Lower lobe of right lung (tissue), 2 donors: ENCODE results near the gene PDE6D. TPM values are rescaled to one million over a fixed set of nuclear protein-coding genes. Genes with fewer than 3 reads are reported as not detected.

Source experiments
- ATAC-seq, 2 donors: fragments of 200-7000 bp; cut with Tn5 transposase; one replicate each; pipeline ENCODE4 v1.9.1; 2020 to 2022; ENCODE audit warnings: mild to moderate bottlenecking in 2 of 2, moderate library complexity in 2 of 2
- DNase-seq: peaks from one replicate; pipeline ENCODE4 v3.0.0-alpha.2; 2020
- H3K27ac ChIP-seq: fragments of 200-600 bp; one replicate; pipeline ENCODE4 v1.8.0; 2022
- H3K27me3 ChIP-seq: fragments of 200-600 bp; one replicate; pipeline ENCODE4 v1.8.0; 2022; ENCODE audit warnings: low read depth
- H3K36me3 ChIP-seq: fragments of 200-600 bp; one replicate; pipeline ENCODE4 v1.8.0; 2022; ENCODE audit warnings: mild to moderate bottlenecking
- H3K4me1 ChIP-seq: fragments of 200-600 bp; one replicate; pipeline ENCODE4 v1.8.0; 2022
- H3K4me3 ChIP-seq: fragments of 200-600 bp; one replicate; pipeline ENCODE4 v1.8.0; 2022; ENCODE audit warnings: mild to moderate bottlenecking
- H3K9me3 ChIP-seq: fragments of 200-600 bp; one replicate; pipeline ENCODE4 v1.8.0; 2022
- intact Hi-C: fragments of 100-400 bp; cut with DNase I; formaldehyde crosslinking; loops from one replicate; pipeline ENCODE4 v1.11.0; 2022
- total RNA-seq: library from RNA; stranded (reverse); fragmentation: NEBNext Ultra II Directional; extraction: Animal tissue kit (Norgen Biotek cat#: 25700); gene quantifications from one replicate; pipeline ENCODE4 v1.2.1, GENCODE V29; 2021
- TF ChIP-seq, protein P1 (sequence below): fragments of 200-600 bp; IDR thresholded peaks from one replicate; pipeline ENCODE4 v1.8.0; 2022; ENCODE audit warnings: antibody characterized with exemption, mild to moderate bottlenecking
- donor health status: DM: no; HTN: yes; CAD: no; lungs with severe emphysema.

Gene PDE6D
- total RNA-seq, 1 donor from 2014 or later = 18.5 TPM

DNA sequence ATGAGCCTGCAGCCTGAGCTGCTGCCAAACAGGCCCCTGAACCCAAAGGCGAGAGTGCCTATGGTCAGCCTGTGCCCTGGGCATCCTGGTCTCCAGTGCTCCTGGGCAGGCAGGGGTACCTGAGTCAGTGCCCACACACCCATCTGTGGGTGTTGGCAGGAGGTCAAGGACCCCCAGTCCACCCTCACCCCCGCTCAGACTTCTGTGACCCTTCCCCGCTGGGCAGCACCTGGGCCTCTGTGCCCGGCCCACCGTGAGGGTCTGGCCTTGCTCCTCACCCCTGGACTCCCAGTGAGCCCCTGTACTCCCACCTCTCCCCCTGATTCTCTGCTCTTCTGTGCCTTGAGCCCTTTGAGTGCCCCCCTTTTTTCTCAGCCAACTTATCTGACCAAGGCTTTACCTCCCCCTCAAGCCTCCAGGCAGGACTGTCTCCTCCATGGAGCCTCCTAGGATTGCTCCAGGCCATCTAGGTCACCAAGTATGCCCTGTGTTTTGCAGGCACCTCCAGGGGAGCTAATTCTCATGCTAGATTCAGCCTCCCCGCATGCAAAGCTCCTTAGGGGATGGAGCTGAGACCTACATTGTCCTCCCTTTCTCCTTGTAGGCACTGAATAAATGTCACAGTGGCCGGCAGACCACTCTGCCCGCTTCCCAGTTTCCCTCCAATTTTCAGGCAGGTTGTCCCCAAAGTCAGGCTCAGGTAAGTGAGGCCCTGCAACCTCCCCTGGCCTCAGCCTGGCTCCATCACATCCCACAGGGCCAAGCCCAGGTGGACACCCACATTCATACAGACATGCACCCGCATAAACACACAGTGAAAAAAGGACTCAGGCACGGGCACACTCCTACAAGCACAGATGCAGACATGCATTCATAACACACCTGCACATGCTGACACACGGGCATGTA, 94.6 kb downstream of the PDE6D start:
- ATAC-seq (no peak), DNase-seq (no peak)
- Histone ChIP-seq H3K27me3 (no peaks in the 10 kb centered on the region), H3K4me1 (peaks cover 4% of the 10 kb centered on the region), H3K27ac (no peak overlapping the region), H3K36me3 (no peaks in the 10 kb centered on the region), H3K4me3 (no peak overlapping the region), H3K9me3 (no peaks in the 10 kb centered on the region)
- TF ChIP-seq, protein P1, sequence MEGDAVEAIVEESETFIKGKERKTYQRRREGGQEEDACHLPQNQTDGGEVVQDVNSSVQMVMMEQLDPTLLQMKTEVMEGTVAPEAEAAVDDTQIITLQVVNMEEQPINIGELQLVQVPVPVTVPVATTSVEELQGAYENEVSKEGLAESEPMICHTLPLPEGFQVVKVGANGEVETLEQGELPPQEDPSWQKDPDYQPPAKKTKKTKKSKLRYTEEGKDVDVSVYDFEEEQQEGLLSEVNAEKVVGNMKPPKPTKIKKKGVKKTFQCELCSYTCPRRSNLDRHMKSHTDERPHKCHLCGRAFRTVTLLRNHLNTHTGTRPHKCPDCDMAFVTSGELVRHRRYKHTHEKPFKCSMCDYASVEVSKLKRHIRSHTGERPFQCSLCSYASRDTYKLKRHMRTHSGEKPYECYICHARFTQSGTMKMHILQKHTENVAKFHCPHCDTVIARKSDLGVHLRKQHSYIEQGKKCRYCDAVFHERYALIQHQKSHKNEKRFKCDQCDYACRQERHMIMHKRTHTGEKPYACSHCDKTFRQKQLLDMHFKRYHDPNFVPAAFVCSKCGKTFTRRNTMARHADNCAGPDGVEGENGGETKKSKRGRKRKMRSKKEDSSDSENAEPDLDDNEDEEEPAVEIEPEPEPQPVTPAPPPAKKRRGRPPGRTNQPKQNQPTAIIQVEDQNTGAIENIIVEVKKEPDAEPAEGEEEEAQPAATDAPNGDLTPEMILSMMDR = no peak
- intact Hi-C loops = no loop called here

DNA sequence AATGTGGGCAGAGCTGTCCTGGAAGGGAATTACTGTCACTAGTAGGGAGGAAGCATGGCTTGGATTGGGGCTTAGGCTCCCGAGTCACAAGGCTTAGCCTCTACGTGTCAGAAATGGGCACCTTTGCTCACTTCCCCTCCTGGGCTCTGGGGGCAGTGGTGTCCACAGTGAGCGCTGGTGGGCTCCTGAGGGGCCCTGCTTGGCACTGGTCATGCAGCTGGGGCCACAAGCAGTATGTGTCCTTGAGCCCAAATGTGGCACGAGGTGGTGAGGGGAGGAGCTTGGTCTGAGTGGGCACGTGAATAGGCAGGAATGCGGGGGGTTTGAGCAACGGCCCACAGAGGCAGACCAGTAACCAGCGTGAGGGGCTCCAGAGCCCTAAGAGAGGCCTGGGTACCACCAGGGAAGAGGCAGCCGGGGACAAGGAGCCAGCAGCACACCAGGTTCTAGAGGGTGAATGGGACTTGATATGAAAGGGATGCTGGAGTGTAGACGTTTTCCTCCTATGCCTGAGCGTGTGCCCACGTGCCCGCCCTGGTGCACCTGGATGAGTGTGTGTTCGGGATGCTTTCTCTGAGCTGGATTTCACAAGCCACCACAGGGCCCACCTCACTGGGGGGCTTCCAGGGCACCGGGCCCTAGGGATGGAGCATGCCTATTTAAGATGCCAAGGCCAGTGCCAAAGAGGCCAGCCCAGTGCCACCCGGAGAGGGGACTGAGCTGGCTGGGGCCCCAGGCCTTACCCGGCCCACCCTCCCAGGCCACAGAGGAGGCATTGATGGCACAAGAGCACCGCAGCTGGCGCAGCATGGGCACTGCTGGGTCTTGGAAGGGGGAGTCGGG, 95.5 kb downstream of the PDE6D start:
- ATAC-seq (no peak), DNase-seq (no peak)
- no peaks in the 10 kb centered on the region for H3K27me3 ChIP-seq
- intact Hi-C loops = no loop called here
- H3K27ac ChIP-seq = no peak overlapping the region
- TF ChIP-seq, protein P1 = no peak
- H3K4me3 ChIP-seq = no peak overlapping the region
- no peaks in the 10 kb centered on the region for H3K36me3 ChIP-seq
- no peaks in the 10 kb centered on the region for H3K9me3 ChIP-seq
- H3K4me1 ChIP-seq = peaks cover 5% of the 10 kb centered on the region

DNA sequence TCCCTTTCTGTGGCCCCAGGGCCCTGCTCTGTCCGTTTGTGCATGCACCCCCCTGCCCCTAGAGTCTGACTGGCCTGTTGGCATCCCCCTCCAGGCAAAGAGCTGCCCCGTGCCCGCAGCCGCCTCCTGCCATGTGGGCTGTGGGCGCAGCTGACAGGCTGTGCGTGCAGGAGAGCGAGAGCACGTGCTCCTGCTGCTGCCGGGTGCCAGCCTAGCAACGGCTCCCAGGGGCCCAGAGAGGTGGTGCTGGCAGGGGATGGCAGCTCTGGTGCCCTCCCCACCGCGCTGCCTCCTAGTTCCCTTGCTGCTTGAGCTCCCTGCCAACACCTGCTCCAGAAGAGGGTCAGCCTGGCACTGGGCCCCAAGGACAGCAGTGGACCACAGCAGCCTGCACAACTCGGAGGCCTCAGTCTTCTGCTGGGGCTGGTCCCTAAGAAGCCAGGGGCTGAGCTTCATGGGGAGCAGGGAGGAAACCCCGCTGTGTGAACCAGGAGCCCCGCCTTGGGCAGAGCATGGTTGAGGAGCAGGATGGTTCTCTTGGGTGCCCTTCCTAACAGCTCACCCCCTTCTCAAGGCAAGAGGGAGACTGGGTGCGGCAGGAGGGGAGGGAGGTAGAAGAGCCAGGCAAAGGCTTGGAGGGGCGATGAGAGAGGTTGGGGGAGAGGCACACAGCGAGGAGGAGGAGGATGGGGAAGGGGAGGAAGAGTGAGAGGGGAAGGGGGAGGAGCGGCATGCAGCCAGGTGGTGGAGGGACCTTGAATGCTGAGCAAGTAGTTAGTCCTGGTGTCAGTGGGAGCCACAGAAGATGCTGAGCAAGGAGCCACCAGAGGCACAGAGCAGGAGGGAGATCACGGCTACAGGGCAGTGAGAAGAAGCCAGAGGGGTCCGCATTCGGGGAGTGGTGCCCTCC, 96.5 kb downstream of the PDE6D start:
- Histone ChIP-seq H3K4me1 (peaks cover 10% of the 10 kb centered on the region), H3K27me3 (no peaks in the 10 kb centered on the region), H3K9me3 (no peaks in the 10 kb centered on the region), H3K27ac (no peak overlapping the region), H3K36me3 (no peaks in the 10 kb centered on the region), H3K4me3 (no peak overlapping the region)
- intact Hi-C loops = no loop called here
- TF ChIP-seq, protein P1 = no peak
- ATAC-seq (no peak), DNase-seq (no peak)

DNA sequence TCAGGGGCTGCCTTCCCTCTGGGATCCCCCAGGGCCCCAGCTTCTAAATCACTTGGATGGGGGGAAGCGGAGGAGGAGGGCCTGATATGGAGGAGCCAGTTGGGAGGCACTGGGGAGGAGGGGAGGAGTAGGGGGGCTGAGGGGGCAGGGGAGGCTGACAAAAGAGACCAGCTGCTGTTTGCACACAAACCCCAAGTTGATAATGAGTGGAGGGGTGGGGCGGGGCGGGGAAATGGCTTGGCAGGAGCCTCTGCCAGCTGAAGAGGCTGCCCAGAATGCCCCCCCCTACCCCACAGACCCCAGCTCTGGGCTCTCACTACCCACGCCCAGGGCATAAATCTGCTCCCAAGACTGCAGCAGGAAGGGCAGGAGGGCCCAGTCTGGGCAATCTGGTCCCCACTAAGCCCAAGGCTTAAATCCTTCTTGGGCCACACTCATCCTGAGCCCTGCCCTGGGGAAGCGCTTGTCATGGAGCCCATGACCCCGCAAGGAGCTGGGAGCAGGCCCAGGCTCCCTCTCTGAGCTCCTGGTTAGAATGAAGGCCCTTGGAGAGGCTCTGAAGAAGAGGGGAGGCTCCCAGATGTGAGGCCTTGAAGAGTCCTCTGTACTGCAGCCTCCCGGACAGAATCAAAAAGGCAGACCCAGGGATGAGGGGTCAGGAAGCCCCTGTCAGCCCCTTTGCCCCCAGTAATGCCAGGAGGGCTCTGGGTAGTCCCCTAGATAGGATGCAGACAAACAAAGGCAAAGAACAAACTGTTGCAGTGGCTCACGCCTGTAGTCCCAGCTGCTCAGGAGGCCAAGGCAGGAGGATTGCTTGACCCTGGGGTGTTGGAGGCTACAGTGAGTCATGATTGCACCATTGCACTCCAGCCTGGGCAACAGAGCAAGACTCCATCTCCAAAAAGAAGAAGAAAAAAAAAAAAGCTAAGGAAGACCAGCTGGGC, 97.5 kb downstream of the PDE6D start:
- Histone ChIP-seq H3K36me3 (no peaks in the 10 kb centered on the region), H3K27me3 (no peaks in the 10 kb centered on the region), H3K4me3 (no peak overlapping the region), H3K4me1 (peaks cover 10% of the 10 kb centered on the region), H3K27ac (no peak overlapping the region), H3K9me3 (no peaks in the 10 kb centered on the region)
- DNase-seq (no peak), ATAC-seq (no peak)
- intact Hi-C loops = no loop called here
- TF ChIP-seq, protein P1 = no peak
